GM12891 (cell line): ENCODE measurements around the gene RPS26.

ENCODE experiments used
- POLR2A ChIP-seq: IDR thresholded peaks from 2 replicates; pipeline ENCODE4 v1.6.1; 2011; ENCODE audit warnings: low read depth, low read length, control low read depth
- POLR2AphosphoS5 ChIP-seq: IDR thresholded peaks from 2 replicates; pipeline ENCODE4 v1.6.1; 2011; ENCODE audit warnings: low read depth, low read length, control low read depth
- POU2F2 ChIP-seq: IDR thresholded peaks from 2 replicates; pipeline ENCODE4 v1.6.1; 2011; ENCODE audit warnings: low read depth, mild to moderate bottlenecking, control low read depth, low read length, moderate library complexity

GRCh38 chr12:56001487-56002100 lies 40.1 kb upstream of the RPS26 start:
- TF ChIP-seq POU2F2 (no peak), POLR2A (no peak), POLR2AphosphoS5 (no peak)
